GM18507 (cell line): ENCODE measurements around the gene CD70.
"Not testable (repeated sequence)": the region's sequence is repeated elsewhere in the genome, so short reads cannot be mapped to it uniquely, and the experiment has no call there.

Experiments used
- DNase-seq: peaks from one replicate; pipeline ENCODE4 v3.0.0; 2011; ENCODE audit warnings: low read depth; ENCODE audit not compliant: insufficient read length; ENCODE audit errors: extremely low spot score
- FAIRE-seq: peaks from 2 replicates; lab custom pipeline; 2011; peaks lifted over from hg19 to GRCh38; lab: Jason Lieb, UNC

Gene CD70

DNA sequence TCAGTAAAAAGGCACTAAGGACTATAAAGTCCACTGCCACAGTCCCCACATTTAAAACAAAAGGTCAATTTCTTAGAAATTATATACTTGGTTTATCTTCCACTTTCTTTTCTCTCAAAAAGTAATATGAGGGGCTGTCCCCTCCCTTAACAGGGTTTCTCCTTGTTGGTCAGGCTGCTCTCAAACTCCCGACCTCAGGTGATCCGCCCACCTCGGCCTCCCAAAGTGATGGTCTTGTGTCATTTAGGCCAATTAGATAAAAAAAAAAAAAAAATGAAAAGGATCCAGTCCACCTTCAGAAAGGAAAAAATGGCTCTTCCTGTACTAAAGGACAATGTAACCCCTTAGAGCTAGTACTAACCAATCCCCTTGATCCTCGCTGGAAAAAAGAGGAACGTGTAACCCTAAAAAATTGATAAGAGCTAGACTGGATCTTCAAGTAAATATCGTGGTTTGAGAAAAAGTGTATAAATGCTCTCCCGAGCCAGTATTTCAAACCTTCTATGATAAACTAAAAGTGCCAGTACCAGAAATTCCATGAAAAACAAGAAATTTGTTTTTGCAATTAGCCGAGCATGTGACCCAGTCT lies 9.0 kb upstream of the CD70 start:
- FAIRE-seq: no peak
- no peak for DNase-seq

GRCh38 chr19:6598254-6598892 lies 7.4 kb upstream of the CD70 start:
- FAIRE-seq: peak; percentile 24
- not testable (repeated sequence) for DNase-seq

DNA sequence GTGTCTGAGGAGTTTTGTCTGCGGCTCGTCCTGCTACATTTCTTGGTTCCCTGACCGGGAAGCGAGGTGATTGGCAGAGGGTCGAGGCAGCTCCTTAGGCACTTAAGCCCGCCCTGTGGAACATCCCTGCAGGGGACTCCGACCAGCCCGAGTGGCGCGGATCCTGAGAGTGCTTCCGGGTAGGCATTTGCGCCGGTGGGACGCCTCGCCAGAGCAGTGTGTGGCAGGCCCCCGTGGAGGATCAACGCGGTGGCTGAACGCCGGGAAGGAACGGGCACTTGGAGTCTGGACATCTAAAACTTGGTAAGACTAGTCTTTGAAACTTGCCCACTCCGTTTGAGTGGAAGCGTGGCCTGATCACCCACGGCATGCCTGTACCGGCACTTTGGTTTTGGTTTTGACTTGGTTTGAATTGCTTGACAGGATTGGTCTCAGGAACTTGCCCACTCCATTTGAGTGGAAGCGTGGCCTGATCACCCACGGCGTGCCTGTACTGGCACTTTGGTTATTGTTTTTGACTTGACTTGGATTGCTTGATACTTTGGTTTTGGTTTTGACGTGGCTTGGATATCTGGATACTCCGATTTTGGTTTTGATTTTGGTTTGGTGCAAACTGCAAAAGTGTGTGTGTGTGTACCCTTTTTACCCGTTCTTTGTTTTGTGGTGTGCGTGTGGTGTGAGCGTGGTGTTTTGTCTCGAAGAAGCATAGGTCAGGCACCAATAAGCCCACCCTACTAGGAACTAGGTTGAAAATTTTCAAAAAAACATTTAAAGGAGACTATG lies 6.7 kb upstream of the CD70 start:
- FAIRE-seq, DNase-seq: not testable (repeated sequence)

- no peak for DNase-seq
- no peak for FAIRE-seq
Measured at GRCh38 chr19:6596621-6597020, 5.7 kb upstream of the CD70 start.

- DNase-seq (no peak), FAIRE-seq (peak; percentile 72)
Measured at GRCh38 chr19:6593651-6594416, 2.9 kb upstream of the CD70 start.

DNA sequence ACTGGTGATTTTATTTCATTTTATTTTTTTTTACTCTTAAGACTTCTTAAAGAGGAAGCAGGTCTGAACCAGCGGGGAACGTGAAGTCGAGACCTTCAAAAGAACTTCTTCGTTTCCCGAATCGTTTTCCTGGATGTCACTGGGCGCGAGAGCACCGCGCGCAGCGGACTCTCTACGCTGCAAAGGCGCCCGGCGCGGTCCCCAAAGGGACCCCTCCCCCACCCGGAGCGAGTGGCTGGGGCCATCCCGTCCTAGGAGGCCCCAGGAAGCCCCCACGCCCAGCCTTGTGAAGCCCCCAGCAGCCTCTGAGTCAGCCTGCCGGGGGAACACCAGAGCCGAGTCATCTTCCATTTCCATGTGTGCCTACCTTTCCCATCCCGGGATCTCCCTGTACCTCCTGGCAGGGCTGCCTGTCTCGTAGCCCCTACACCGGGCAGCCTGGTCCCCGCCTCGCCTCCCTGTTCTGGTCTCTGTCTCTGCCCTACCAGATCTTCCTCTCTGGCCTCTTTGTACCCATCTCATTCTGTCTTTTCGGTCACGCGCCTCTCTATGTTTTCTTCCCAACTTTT lies 608 bp downstream of the CD70 start:
- no peak for FAIRE-seq
- DNase-seq: no peak

- DNase-seq (no peak), FAIRE-seq (peak; percentile 70)
Measured at GRCh38 chr19:6589711-6590257, 1.2 kb downstream of the CD70 start.

GRCh38 chr19:6588508-6589345 lies 2.2 kb downstream of the CD70 start:
- peak; percentile 84 for FAIRE-seq

GRCh38 chr19:6587998-6588507 lies 2.9 kb downstream of the CD70 start:
- no peak for DNase-seq
- no peak for FAIRE-seq

More at GRCh38 chr19:6588508-6589345, 2.2 kb downstream of the CD70 start:
- no peak for DNase-seq

GRCh38 chr19:6587093-6587820 lies 3.7 kb downstream of the CD70 start:
- FAIRE-seq (peak; percentile 94), DNase-seq (no peak)

GRCh38 chr19:6586726-6587092 lies 4.2 kb downstream of the CD70 start:
- DNase-seq (no peak), FAIRE-seq (no peak)

DNA sequence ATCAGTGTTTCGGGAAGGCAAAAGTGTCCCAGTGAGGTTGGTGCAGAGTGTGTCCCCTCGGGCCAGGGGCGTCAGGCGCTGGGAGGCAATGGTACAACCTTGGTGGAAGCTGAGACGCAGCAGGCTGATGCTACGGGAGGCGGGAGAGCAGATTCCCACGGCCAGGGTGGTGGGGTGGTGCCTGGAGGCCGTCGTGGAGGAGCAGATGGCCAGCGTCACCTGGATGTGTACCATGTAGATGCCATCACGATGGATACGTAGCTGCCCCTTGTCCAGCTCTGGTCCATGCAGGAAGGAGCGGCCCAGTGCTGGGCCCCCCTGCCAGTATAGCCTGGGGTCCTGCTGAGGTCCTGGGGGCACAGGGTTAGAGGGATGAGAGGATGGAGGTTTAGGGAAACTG lies 4.9 kb downstream of the CD70 start:
- no peak for FAIRE-seq
- no peak for DNase-seq

- DNase-seq, FAIRE-seq: not testable (repeated sequence)
Measured at GRCh38 chr19:6582515-6583484, 8.2 kb downstream of the CD70 start.

- no peak for FAIRE-seq
Measured at GRCh38 chr19:6580313-6580712, 10.6 kb downstream of the CD70 start.

GRCh38 chr19:6579450-6580178 lies 11.3 kb downstream of the CD70 start:
- FAIRE-seq (no peak), DNase-seq (no peak)

More at GRCh38 chr19:6580313-6580712, 10.6 kb downstream of the CD70 start:
- DNase-seq: no peak
